ENCODE results near the gene COL6A5.

Gene COL6A5, protein sequence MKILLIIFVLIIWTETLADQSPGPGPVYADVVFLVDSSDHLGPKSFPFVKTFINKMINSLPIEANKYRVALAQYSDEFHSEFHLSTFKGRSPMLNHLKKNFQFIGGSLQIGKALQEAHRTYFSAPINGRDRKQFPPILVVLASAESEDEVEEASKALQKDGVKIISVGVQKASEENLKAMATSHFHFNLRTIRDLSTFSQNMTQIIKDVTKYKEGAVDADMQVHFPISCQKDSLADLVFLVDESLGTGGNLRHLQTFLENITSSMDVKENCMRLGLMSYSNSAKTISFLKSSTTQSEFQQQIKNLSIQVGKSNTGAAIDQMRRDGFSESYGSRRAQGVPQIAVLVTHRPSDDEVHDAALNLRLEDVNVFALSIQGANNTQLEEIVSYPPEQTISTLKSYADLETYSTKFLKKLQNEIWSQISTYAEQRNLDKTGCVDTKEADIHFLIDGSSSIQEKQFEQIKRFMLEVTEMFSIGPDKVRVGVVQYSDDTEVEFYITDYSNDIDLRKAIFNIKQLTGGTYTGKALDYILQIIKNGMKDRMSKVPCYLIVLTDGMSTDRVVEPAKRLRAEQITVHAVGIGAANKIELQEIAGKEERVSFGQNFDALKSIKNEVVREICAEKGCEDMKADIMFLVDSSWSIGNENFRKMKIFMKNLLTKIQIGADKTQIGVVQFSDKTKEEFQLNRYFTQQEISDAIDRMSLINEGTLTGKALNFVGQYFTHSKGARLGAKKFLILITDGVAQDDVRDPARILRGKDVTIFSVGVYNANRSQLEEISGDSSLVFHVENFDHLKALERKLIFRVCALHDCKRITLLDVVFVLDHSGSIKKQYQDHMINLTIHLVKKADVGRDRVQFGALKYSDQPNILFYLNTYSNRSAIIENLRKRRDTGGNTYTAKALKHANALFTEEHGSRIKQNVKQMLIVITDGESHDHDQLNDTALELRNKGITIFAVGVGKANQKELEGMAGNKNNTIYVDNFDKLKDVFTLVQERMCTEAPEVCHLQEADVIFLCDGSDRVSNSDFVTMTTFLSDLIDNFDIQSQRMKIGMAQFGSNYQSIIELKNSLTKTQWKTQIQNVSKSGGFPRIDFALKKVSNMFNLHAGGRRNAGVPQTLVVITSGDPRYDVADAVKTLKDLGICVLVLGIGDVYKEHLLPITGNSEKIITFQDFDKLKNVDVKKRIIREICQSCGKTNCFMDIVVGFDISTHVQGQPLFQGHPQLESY (N-terminal part only)

DNA sequence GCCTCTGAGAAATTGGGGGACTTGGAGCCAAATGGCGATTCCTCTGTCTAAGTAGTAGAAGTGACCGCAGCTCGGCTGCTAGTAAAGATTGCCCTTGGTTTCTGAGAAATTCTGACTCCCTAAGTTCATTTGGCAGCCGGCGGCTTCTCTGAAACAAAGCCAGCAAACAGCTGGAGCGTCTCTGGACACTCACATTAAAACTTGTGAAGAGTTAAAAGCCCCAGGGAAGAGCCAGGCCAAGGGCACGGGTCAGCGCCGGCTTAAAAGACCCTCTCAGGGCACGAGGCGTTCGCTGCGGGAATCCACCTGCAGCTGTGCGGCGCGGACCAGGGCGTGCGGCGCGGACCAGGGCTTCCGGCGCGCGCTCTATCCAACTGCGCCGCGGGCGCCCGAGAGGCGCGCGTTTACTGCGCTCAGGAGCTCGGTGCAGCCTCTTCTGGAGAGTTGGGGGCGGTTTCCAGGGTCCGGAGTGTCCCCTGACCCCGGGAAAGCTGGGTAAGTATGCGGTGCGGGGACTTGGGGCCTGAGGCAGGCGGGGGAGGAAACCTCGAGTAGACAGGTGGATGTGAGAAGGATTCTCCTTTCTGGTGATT lies at the start of gene COL6A5:
TSS of gene COL6A5 (plus strand) at position 186 of the 593 bp plus-strand sequence. CDS start 27,967 bp downstream, outside the sequence.
- TF ChIP-seq, protein P1, sequence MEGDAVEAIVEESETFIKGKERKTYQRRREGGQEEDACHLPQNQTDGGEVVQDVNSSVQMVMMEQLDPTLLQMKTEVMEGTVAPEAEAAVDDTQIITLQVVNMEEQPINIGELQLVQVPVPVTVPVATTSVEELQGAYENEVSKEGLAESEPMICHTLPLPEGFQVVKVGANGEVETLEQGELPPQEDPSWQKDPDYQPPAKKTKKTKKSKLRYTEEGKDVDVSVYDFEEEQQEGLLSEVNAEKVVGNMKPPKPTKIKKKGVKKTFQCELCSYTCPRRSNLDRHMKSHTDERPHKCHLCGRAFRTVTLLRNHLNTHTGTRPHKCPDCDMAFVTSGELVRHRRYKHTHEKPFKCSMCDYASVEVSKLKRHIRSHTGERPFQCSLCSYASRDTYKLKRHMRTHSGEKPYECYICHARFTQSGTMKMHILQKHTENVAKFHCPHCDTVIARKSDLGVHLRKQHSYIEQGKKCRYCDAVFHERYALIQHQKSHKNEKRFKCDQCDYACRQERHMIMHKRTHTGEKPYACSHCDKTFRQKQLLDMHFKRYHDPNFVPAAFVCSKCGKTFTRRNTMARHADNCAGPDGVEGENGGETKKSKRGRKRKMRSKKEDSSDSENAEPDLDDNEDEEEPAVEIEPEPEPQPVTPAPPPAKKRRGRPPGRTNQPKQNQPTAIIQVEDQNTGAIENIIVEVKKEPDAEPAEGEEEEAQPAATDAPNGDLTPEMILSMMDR (IDR thresholded peaks at IDR 0.05; ENCODE audit: low read depth, low read length, missing control alignments): no peak
- no peak for DNase-seq (ENCODE audit: low read depth)
- in situ Hi-C loops (cut with HindIII; ENCODE audit: low sequenced_read_pairs): no loop called here
- H3K4me3 ChIP-seq (ENCODE audit: low read depth, low read length): peak within 1 kb of the TSS; percentile 18

DNA sequence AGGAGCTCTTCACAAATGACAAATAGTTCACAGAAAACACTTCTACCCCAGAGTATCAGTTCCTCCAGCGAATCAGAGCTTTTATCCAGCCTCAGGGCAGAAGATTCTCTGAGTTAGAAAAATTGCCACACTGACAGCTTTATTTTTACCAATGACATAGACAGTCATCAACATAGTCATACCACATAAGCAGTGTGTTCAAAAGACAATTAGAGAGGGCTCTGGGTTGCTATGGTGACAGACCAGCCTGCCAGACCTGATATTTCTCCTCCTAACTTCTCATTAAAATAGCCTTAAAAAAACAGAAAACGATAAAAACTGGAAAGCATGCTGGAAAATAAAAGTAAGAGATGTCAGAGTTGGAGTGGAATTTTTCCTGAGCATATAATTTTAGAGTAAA lies 45.9 kb upstream of the COL6A5 start:
- no peak overlapping the region for H3K4me3 ChIP-seq (ENCODE audit: low read depth, low read length)
- DNase-seq (ENCODE audit: low read depth): no peak
- TF ChIP-seq, protein P1 (IDR thresholded peaks at IDR 0.05; ENCODE audit: low read depth, low read length, missing control alignments): no peak
- in situ Hi-C loops (cut with HindIII; ENCODE audit: low sequenced_read_pairs): no loop called here

DNA sequence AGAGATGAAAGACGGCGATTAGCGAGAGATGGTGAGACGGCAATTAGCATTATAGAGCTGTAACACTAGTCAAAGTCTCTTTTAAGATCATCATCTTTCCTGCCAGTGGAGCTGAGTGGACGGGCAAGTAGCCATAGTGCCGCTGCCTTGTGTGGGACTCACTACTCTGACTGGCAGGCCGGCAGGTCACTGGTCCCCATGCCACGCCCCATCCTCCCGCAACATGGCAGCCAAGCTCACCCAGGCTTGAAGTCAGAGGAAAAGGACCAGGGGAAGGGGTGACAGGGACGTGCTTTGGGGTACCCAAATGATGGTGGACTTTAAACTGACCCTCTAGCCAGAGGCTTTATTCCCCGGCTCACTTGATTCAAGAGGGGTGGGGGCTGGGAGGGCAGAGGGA lies 44.6 kb upstream of the COL6A5 start:
- DNase-seq (ENCODE audit: low read depth): no peak
- TF ChIP-seq, protein P1 (IDR thresholded peaks at IDR 0.05; ENCODE audit: low read depth, low read length, missing control alignments): no peak
- in situ Hi-C loops (cut with HindIII; ENCODE audit: low sequenced_read_pairs): no loop called here
- H3K4me3 ChIP-seq (ENCODE audit: low read depth, low read length): no peak overlapping the region

DNA sequence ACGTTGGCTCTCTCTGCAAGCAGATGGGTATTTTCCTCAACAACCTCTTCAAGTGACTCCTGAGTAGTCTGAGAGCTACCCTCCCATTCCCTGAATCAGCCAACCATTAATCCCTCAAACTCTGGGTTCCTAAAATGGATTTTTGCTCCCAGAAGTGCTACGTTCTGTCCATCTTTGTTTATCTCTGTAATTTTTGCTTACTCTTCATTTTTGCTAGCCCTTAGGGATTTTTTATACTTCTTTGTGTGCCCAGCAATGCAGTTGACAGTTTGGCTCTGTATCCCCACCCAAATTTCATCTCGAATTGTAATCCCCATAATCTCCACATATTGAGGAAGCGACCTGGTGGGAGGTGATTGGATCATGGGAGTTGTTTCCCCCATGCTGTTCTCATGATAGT lies 35.4 kb upstream of the COL6A5 start:
- TF ChIP-seq, protein P1 (IDR thresholded peaks at IDR 0.05; ENCODE audit: low read depth, low read length, missing control alignments): no peak
- no peak overlapping the region for H3K4me3 ChIP-seq (ENCODE audit: low read depth, low read length)
- DNase-seq (ENCODE audit: low read depth): no peak
- in situ Hi-C loops (cut with HindIII; ENCODE audit: low sequenced_read_pairs): no loop called here

DNA sequence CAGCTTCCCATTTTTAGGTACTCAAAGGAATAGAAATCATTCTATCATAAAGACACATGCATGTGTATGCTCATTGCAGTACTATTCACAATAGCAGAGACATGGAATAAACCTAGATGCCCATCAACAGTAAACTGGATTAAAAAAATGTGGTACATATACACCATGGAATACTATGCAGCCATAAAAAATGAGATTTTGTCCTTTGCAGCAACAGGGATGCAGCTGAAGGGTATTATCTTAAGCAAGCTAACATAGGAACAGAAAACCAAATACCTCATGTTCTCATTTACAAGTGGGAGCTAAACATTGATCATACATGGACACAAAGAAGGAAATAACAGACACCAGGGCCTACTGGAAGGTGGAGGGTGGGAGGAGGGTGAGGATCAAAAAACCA lies 33.1 kb upstream of the COL6A5 start:
- in situ Hi-C loops (cut with HindIII; ENCODE audit: low sequenced_read_pairs): no loop called here
- H3K4me3 ChIP-seq (ENCODE audit: low read depth, low read length): no peak overlapping the region
- no peak for DNase-seq (ENCODE audit: low read depth)
- TF ChIP-seq, protein P1 (IDR thresholded peaks at IDR 0.05; ENCODE audit: low read depth, low read length, missing control alignments): no peak
